Esophagus squamous epithelium (tissue), 5 donors: ENCODE results near the gene SKIDA1. TPM values are rescaled to one million over a fixed set of nuclear protein-coding genes. Genes with fewer than 3 reads are reported as not detected.

ENCODE experiments used
- DNase-seq: peaks from one replicate; lab custom pipeline; 2025; lab: John Stamatoyannopoulos, UW
- H3K27ac ChIP-seq, 4 donors: fragments of 200-600 bp; sonication (generic); one replicate each; pipeline ENCODE4 v1.5.1; 2016 to 2019; ENCODE audit warnings: mild to moderate bottlenecking in 1 of 4
- H3K27me3 ChIP-seq, 4 donors: fragments of 200-600 bp; sonication (generic); 1 replicate in 3 of 4; 2 replicates in 1 of 4; pipeline versions ENCODE4 v1.5.1 to v1.6.0; 2017 to 2021; ENCODE audit warnings: antibody characterized with exemption in 1 of 4
- H3K36me3 ChIP-seq, 3 donors: fragments of 200-600 bp; sonication (generic); one replicate each; pipeline ENCODE4 v1.5.1; 2016 to 2019
- H3K4me1 ChIP-seq, 3 donors: fragments of 200-600 bp; sonication (generic); one replicate each; pipeline ENCODE4 v1.5.1; 2017 to 2019
- H3K4me3 ChIP-seq, 4 donors: fragments of 200-600 bp; sonication (generic); 1 replicate in 3 of 4; 2 replicates in 1 of 4; pipeline ENCODE4 v1.5.1; 2016 to 2019; ENCODE audit warnings: mild to moderate bottlenecking in 2 of 4, moderate library complexity in 1 of 4
- H3K9me3 ChIP-seq, 3 donors: fragments of 200-600 bp; sonication (generic); one replicate each; pipeline ENCODE4 v1.5.1; 2016 to 2019
- POLR2A ChIP-seq, 4 donors: fragments of 450-650 bp; IDR thresholded peaks; one replicate each; pipeline ENCODE4 v1.6.1; 2017; ENCODE audit warnings: antibody characterized with exemption in 4 of 4, mild to moderate bottlenecking in 4 of 4, moderate library complexity in 3 of 4
- WGBS, 2 donors: methylation state at CpG; one replicate each; pipeline ENCODE4 v1.1.5; 2018; 5-methylcytosine and 5-hydroxymethylcytosine counted together
- intact Hi-C: fragments of 100-400 bp; cut with DNase I; formaldehyde crosslinking; loops from one replicate; pipeline ENCODE4 v1.15.0; 2022
- total RNA-seq, 4 donors: library from RNA; depleted of rRNA; stranded (reverse); fragments of >200 nt; gene quantifications; one replicate each; pipeline ENCODE4 v1.1.0, GENCODE V29; 2016
- TF ChIP-seq, protein P1 (sequence below), 6 experiments: fragments of 450-650 bp in 4 of 6; fragments of 200-600 bp in 2 of 6; sonication (generic) in 2 of 6; IDR thresholded peaks; one replicate each; pipeline ENCODE4 v1.5.1; 2016 to 2019; ENCODE audit warnings: antibody characterized with exemption in 6 of 6, mild to moderate bottlenecking in 4 of 6, moderate library complexity in 4 of 6
- donor health status: DM: yes; HTN: yes; CAD: no.

The SKIDA1 gene
- total RNA-seq, 4 donors from 2014 or later: 0.53 to 0.57 (median 0.57) TPM; not detected in 1

DNA sequence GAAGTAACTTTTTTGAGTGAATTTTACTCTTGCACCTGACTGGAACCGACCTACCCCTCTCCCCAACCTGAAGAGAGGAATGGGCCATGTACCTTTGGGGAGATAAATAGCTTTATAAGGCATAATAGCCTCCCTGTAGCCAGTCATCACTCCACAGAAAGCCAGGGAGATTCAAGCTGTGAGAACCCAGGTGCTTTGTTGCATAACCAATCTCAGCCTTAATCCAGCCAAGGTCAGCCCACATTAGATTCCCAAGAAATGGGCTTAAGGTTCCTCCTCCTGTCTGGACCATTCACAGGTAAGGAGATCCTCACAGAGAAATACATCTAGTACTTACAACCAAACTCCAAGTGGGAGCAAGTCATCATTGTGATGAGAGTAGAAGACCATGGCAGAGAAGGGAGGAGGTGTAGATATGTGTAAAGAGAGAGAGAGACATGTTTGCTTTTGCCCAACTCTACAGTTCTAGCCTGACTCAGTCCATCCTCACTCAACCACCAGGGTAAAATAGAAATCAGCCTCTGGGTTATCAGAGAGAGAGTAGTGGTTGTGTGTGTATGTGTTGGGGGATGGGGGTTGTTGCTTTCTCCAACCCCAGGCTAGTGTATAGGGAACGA is 23.6 kb downstream of the SKIDA1 start:
- intact Hi-C loops: no loop called here
- DNase-seq: no peak
- Histone ChIP-seq H3K4me3 (no peak overlapping the region), H3K4me1 (peaks cover 0 to 19% (median 5%) of the 10 kb centered on the region in 3 donors), H3K27ac (no peak overlapping the region), H3K36me3 (no peaks in the 10 kb centered on the region), H3K27me3 (peaks cover 0 to 24% (median 0%) of the 10 kb centered on the region in 4 donors), H3K9me3 (no peaks in the 10 kb centered on the region)
- 76 to 96% methylated on average over 2 of the region's 2 CpGs for WGBS, 2 donors
- TF ChIP-seq POLR2A (IDR thresholded peaks at IDR 0.05): no peak
- TF ChIP-seq, protein P1, sequence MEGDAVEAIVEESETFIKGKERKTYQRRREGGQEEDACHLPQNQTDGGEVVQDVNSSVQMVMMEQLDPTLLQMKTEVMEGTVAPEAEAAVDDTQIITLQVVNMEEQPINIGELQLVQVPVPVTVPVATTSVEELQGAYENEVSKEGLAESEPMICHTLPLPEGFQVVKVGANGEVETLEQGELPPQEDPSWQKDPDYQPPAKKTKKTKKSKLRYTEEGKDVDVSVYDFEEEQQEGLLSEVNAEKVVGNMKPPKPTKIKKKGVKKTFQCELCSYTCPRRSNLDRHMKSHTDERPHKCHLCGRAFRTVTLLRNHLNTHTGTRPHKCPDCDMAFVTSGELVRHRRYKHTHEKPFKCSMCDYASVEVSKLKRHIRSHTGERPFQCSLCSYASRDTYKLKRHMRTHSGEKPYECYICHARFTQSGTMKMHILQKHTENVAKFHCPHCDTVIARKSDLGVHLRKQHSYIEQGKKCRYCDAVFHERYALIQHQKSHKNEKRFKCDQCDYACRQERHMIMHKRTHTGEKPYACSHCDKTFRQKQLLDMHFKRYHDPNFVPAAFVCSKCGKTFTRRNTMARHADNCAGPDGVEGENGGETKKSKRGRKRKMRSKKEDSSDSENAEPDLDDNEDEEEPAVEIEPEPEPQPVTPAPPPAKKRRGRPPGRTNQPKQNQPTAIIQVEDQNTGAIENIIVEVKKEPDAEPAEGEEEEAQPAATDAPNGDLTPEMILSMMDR (IDR thresholded peaks at IDR 0.05): no peak

DNA sequence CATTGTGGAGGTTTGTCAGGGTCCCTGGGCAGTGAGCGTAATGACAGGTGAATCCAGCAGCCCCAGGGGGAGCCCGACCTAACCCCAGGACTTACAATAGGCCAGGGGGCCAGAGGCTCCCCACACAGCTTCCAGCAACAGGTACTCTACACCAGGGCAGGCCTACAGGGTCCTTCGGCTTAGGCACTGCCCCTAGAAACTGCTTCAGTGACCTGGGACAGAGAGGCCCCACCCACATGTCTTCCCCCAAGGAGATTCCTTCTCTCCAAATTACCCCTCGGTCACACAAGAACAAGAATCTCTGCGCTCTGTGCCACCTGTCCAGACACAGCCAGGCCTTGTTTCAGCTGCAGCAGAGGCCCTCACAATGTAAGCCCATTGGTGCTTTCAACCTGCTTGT is 24.4 kb downstream of the SKIDA1 start:
- Histone ChIP-seq H3K4me1 (peaks cover 0 to 21% (median 5%) of the 10 kb centered on the region in 3 donors), H3K9me3 (no peaks in the 10 kb centered on the region), H3K4me3 (no peak overlapping the region), H3K27me3 (peaks cover 0 to 24% (median 0%) of the 10 kb centered on the region in 4 donors), H3K27ac (no peak overlapping the region), H3K36me3 (no peaks in the 10 kb centered on the region)
- 100% methylated on average over 1 of the region's 5 CpGs; no CpG with 5 or more reads in 1 of the 2 donors for WGBS, 2 donors
- TF ChIP-seq POLR2A (IDR thresholded peaks at IDR 0.05): no peak
- TF ChIP-seq, protein P1 (IDR thresholded peaks at IDR 0.05): no peak
- no peak for DNase-seq
- intact Hi-C loops: no loop called here

DNA sequence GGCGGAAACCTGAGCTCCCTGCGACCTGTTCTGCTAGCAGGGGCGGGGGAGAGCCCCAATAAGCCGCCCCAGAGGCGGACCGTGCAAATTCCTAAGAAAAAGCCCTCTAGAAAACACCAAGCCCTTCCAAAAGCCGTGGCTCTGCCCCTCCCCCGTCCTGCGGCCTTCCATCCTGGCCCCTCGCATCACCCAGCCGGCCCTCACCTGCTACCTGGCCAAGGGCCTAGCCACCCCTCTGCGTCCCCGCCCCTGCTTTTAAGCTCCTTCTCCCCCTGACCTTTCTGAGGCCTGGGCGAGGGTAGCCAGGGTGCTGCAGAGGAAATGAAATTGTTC is 24.9 kb downstream of the SKIDA1 start:
- no peak overlapping the region for H3K27ac ChIP-seq
- no peaks in the 10 kb centered on the region for H3K9me3 ChIP-seq
- peak overlapping the region in 3 of 4 donors; percentile 21 to 51 (median 30) for H3K4me3 ChIP-seq
- H3K36me3 ChIP-seq: no peaks in the 10 kb centered on the region
- intact Hi-C loops: no loop called here
- WGBS, 2 donors: 76 to 100% methylated on average over 1 to 9 of the region's 14 CpGs
- DNase-seq: no peak
- TF ChIP-seq, protein P1 (IDR thresholded peaks at IDR 0.05): no peak
- TF ChIP-seq POLR2A (IDR thresholded peaks at IDR 0.05): no peak
- peaks cover 0 to 21% (median 5%) of the 10 kb centered on the region in 3 donors for H3K4me1 ChIP-seq
- peaks cover 0 to 24% (median 0%) of the 10 kb centered on the region in 4 donors for H3K27me3 ChIP-seq

DNA sequence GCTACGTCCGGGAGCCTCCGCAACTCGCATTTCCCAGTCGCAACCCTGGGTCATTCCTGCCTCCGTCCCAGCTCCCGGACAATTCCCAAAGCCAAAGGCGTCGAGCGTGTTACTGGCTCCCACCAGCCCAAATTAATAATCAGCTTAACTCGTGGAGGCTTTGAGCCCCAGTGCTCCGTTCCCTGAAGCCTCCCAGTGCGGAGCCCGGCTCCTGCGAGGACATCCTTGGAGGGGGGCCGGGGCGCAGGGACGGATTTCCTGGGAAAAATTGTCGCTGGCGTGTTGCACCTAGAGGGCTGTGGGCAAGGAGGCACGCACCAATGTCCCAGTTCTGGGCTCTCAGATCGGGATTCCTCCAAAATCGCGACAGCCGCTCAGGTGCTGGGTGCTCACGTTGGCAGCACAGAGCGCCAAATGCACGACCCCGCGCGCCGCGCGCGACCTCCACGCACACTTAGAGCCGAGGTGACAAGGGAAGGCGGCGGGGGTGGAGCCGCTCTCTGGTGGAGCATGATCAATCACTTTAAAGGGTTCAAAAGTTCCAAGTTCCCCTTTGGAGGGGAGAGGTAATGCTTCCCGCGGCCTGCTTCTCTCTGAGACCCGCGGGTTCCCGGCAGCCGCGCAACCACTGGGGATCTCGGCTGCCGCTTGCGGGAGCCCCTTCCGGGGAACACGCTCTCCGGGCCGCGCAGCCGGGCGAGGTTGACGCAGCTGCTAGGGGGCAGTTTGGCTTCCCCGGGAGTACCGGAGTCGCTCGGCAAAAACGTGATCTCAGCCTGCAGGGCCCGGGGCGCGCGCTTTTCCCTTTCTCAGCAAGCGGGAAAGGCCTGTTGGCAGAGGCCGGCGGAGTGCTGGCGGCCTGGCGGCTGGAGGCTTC is 25.5 kb downstream of the SKIDA1 start:
- Histone ChIP-seq H3K36me3 (no peaks in the 10 kb centered on the region), H3K27ac (no peak overlapping the region), H3K27me3 (peaks cover 0 to 25% (median 0%) of the 10 kb centered on the region in 4 donors), H3K4me3 (peak overlapping the region in 3 of 4 donors; percentile 21 to 51 (median 30)), H3K9me3 (no peaks in the 10 kb centered on the region), H3K4me1 (peaks cover 2 to 27% (median 5%) of the 10 kb centered on the region in 3 donors)
- DNase-seq: no peak
- intact Hi-C loops: loop anchor here (10.0 kb wide), 1 partner anchor 225 kb away; no protein-coding TSS in a partner anchor
- WGBS, 2 donors: 76 to 78% methylated on average over 37 of the region's 72 CpGs
- TF ChIP-seq, protein P1 (IDR thresholded peaks at IDR 0.05): no peak
- TF ChIP-seq POLR2A (IDR thresholded peaks at IDR 0.05): no peak

DNA sequence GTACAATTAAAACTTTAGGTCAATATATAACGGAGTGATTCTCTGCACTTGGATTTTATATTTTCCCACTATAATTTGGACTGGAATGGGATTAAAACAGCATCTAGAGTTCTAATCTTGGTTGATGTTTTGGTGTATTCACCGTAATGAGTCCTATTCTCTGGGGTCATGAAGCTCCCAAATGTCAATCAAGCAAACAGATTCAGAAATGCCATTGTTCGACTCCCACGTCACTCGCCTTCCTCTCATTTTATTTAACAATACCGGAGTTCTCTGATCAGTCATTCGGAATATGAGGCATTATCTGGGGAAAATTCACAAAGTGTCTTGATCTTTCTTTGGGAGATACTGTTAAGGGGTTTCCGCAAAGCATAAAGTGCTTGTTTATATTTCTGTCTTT is 26.5 kb downstream of the SKIDA1 start:
- H3K4me3 ChIP-seq: no peak overlapping the region
- WGBS, 2 donors: 93 to 99% methylated on average over 8 of the region's 8 CpGs

More for the DNA sequence above, 26.5 kb downstream of the SKIDA1 start:
- H3K36me3 ChIP-seq: no peaks in the 10 kb centered on the region
- no peak overlapping the region for H3K27ac ChIP-seq
- peaks cover 8 to 36% (median 8%) of the 10 kb centered on the region in 3 donors for H3K4me1 ChIP-seq
- H3K27me3 ChIP-seq: peaks cover 0 to 35% (median 0%) of the 10 kb centered on the region in 4 donors
- TF ChIP-seq POLR2A (IDR thresholded peaks at IDR 0.05): no peak
- TF ChIP-seq, protein P1 (IDR thresholded peaks at IDR 0.05): no peak
- no peaks in the 10 kb centered on the region for H3K9me3 ChIP-seq
- intact Hi-C loops: loop anchor here (10.0 kb wide), 1 partner anchor 224 kb away; no protein-coding TSS in a partner anchor
- DNase-seq: no peak
